Left hindlimb (tissue), 1 donor: Measurements from ENCODE around the gene CDHR5.

ENCODE experiments used
- DNase-seq: peaks from one replicate; pipeline ENCODE4 v3.0.0-alpha.2; 2018

CDHR5 gene

GRCh38 chr11:609341-609811 is 15.4 kb downstream of the CDHR5 start:
- DNase-seq: no peak

GRCh38 chr11:608791-609251 is 15.9 kb downstream of the CDHR5 start:
- DNase-seq: no peak

- DNase-seq: no peak
Measured at GRCh38 chr11:607971-608659, 16.6 kb downstream of the CDHR5 start.

GRCh38 chr11:607020-607780 is 17.6 kb downstream of the CDHR5 start:
- no peak for DNase-seq

DNA sequence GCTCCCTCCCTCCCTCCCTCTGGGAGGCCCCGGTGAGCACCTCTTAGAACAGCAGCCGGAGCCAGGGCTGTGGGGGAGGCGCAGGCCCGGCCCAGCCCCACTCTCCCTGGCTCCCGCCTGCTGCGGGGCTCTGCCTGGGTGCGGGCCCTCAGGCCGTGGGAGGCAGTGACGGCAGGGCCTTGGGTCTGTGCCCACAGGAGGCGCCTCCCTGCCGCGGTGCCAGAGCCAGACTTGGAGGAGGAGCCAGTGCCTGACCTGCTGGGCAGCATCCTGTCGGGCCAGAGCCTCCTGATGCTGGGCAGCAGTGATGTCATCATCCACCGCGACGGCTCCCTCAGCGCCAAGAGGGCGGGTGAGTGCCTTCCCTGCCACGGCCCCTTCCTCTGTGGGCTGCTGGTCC is 18.5 kb downstream of the CDHR5 start:
- no peak for DNase-seq

DNA sequence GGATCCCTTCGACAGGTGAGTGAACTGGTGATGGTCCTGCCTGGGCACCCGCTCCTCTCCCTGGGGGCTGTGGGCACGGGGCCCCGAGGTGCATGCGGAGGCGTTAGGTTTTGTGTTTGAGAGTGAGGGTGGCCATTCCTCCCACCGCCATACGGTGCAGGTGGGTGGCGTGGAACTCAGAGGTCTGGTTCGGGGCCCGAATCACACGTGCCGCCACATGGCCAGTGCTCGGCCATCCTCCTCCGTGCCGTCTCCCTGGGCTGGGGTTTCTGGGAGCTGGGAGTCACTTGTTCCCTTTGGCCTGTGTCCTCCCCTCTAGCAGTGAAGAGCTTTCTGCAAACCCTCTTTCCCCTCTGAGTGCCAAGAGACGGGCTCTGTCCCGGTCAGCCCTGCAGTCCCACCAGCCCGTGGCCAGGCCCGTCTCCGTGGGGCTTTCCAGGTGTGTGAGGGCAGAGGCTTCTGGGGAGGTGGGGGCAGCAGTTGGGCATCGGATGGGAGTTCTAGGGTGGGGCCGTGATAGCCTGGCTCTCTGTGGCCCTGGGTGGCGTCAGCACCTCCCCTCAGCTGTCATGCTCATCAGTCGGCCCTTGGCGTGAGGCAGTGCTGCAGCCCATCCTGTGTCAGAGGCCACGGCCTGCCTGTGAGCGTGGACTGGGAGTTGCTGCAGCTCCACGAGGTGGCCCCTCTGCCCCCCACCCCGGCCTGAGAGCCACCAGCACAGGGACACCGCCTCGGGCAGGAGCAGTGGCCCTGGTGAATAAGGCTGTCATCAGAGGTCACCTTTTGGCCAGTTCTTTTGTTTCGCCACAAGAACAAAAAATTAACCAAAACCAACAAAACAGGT is 19.2 kb downstream of the CDHR5 start:
- DNase-seq: no peak

DNA sequence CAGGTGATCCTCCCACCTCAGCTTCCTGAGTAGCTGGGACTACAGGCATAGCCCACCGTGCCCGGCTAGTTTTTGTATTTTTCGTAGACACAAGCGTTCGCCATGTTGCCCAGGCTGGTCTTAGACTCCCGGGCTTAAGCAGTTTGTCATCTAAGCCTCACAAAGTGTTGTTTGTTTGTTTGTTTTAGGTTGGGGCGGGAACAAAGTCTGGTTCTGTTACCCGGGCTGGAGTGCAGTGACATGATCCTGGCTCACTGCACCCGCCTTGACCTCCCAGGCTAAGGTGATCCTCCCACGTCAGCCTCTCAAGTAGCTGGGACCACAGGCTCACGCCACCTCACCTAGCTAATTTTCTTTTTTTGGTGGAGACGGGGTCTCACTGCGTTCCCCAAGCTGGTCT is 21.6 kb downstream of the CDHR5 start:
- no peak for DNase-seq

DNA sequence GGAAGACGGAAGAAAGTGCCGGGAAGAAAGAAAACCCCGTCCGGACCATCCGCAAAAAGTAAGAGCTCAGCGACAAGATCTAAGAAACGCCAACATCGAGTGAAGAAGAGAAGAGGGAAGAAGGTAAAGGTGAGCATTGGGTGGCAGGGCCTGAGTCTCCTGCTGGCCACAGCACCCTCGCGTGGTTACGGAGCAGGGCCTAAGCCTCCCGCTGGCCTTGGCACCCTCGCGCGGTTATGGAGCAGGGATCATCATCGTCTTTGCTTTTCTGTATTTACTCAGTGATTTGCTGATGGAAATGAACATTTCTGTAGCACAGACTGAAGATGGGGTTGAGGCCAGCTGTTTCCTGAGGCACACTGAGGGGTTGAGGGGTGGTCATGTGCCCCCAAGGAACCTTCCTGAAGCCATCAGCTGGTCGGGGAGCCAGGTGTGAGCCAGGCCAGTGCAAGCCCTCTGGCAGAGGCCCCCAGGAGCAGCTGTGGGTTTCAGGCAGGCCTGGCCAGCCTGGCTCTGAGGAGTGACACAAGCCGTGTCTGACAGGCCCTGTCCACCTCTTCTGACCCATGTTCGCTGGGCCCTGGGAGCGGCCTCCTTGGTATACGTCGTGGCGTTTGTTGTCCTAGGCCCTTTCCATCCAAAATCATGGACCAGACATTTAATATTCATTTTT is 23.0 kb downstream of the CDHR5 start:
- no peak for DNase-seq

DNA sequence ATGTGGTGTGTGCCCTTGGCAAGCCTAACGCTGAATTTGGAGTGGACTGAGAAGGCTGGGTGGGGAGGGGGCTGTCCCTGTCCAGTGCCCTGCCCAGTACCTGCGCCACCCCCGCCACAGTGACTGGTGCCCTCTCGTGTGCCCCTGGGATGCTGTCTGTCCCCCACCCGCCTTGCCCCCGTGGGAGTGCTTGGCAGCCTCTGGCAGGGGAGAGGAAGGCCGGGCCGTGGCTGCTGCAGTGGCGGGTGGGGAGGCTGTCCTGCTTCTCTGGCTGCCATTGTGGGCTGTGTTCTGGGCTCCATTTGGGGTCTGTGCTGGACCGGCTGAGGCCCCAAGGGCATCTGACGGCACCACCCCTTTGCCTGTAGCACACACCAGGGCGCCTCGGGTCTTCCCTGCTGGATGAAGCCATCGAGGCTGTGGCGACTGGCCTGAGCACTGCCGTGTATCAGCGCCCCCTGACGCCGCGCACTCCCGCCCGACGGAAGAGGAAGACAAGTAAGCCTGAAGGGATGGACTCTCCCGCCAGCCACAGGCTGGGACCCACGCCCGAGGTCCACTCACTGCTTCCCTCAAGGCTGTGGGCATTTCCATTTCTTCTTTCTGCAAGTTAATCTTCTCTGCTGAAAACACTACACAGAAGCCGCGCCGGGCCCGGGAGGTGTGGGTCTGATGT is 26.6 kb downstream of the CDHR5 start:
- DNase-seq: no peak

DNA sequence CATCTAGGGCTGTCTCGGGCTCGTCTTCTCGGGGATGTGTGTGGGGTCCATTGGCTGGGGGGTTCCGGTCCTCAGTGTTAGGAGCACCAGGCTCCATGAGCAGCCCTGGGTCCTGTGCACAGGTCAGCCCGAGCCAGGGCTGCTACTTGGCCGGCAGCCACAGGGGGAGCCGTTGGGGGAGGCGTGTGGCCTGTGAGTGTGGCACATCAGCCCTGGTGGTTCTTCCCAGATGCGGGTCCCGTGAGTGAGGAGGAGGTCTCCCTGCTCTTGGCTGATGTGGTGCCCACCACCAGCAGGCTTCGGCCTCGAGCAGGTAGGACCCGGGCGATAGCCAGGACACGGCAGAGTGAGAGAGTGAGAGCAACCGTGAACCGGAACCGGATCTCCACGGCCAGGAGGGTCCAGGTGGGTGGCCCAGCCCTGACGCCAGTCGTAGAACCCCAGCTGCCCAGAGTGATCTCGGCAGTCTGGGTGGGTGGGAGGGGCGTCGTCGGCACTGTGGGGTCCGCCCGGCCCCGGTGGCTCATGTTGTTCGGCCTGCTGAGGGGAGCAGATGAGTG is 27.5 kb downstream of the CDHR5 start:
- no peak for DNase-seq

DNA sequence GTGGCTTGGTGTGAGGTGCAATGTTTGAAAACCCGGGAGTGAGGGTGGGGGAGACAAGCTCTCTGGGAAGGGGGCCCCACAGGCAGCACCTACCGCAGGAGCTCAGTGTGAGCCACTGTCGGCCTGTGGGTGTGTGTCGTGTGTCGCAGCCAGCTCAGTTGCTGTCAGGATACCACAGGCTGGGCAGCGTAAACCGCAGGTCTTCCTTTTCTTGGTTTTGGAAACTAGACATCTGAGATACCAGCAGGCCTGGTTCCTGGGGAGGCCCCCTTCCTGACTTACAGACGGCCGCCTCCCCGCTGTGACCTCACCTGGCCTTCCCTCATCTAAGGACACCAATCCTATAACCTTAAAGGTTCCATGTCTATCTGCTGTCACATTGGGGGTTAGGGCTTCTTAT is 28.4 kb downstream of the CDHR5 start:
- DNase-seq: no peak

- DNase-seq: no peak
Measured at GRCh38 chr11:595400-595799, 29.4 kb downstream of the CDHR5 start.

DNA sequence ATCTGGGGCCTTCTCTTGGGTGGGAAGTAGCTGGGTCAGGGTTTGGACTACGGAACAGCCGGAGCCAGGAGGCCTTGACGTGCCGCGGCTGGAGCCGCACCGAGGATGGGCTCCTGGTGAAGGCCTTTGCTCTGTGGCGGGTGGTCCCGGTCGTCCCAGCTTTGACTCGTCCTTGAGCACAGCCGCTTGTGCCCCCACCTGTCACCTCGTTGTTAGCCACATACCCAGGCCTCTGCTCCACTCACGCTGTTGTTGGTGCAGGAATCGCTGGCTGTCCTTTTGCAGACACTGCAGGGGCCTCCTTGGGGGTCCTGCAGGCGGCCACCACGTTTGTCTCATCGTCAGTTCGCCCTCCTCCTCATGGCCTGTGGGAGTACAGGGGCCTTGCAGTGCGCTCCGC is 31.4 kb downstream of the CDHR5 start:
- no peak for DNase-seq

GRCh38 chr11:592918-593317 is 31.8 kb downstream of the CDHR5 start:
- no peak for DNase-seq

DNA sequence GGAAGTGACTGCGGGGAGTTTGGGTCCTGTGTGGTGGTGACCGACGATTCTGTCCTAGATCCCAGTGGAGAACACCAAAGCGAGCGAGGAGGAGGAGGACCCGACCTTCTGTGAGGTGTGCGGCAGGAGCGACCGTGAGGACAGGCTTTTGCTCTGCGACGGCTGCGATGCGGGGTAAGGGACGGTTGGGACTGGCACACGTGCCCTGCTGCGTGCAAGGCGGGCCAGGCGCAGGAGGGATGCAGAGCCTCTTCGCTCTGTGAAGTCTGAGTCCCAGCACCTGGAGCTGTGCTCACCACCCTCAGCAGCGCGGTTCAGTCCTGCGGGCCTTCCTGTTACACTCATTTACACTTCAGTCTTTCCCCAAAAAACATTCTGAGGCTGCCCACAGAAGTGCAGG is 32.3 kb downstream of the CDHR5 start:
- DNase-seq: no peak

GRCh38 chr11:590997-591396 is 33.8 kb downstream of the CDHR5 start:
- DNase-seq: no peak

DNA sequence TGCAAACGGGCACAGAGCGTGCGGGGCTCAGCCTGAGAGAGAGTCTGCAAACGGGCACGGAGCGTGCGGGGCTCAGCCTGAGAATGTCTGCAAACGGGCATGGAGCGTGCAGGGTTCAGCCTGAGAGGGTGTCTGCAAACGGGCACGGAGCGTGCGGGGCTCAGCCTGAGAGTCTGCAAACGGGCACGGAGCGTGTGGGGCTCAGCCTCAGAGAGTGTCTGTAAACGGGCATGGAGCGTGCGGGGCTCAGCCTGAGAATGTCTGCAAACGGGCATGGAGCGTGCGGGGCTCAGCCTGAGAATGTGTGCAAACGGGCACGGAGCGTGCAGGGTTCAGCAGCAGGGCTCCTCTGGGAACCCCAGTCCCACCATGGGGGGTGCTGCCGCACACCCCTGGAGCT is 35.0 kb downstream of the CDHR5 start:
- DNase-seq: no peak

DNA sequence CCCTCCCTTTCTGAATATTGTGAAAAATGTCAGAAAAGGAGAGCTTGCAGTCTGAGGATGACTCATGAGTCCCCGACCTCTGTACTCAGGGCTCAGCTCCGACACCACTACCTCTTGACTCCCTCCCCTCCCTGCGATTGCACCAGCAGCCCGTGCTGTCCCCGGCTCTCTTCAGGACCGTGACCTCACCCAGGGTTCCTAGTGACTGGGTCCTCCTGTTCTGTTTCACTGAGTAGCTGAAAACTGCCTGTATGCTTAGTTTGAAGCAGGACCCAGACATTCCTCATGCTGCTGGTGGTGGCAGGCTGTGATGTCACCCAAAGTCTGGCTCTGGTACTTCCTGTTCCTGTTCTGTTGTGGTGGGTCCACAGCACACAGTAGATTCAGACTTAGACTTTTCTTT is 36.8 kb downstream of the CDHR5 start:
- no peak for DNase-seq

GRCh38 chr11:587546-587945 is 37.2 kb downstream of the CDHR5 start:
- no peak for DNase-seq

DNA sequence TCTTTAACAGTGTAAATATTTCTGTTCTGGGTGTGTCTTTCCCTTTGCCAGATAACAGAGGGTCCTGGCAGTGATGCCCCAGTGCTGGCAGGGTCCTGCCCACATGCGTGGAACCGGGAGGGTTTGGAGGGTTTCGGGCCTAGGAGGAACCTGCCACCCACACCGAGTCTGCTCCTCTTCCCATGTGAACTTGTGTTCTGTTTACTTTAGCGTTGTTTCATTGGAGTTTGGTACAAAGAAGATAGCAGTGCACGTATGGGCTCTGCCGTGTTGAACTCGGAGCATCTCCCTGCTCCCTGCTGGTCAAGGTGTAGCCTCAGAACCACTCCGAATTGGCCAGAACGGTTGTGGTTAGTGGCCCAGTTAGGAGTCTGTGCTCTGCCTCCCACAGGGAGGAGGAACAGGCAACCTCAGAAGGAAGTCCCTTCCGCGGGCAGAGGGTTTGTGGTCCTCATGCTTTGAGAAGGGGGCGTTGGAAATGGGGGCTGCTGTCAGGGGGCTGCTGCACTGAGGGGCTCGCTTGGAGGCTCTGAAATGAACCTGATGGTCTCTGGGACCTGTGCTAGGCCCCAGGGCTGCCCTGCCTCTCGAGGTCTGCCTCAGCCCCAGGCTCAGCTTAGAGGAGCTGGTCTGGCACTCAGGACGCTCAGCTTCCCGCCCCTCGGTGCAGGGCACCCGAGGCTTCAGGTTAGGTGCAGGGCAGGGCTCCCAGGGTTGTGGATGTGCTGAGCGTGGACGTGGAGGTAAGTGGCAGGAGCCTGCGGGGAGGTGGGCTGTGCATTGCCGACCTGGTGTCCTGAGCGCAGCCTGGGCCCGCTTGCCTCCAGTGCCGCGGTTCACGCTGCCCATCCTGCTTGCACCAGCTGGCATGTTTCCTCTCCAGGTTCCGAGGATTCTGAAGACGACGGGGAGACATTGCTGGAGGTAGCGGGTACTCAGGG is 38.1 kb downstream of the CDHR5 start:
- DNase-seq: no peak

DNA sequence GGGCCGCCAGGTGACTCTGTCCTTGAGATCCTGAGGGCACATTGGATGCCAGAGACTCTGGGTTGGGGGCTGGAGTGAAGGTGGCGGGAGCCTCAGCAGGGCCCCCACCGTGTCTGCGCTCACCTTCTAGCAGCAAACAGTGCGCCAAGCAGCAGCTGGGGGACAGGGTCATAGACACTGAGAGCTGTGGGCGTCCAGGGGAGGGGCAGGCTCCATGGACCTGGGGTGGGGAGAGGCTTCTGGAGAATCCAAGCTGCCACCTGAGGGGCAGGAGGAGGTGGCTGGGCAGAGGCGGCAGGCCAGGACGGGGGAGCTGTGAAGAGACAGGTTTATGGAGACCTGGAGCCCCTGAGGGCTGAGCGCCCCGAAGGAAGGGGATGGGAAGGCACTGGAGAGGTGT is 40.5 kb downstream of the CDHR5 start:
- no peak for DNase-seq
